Measurements from ENCODE around the gene NT5DC4.
A peak's percentile ranks its signal among the peaks of the same experiment; 100 is the strongest.

The NT5DC4 gene

GRCh38 chr2:112755444-112755843, 34.6 kb downstream of the NT5DC4 start:
- no peak for DNase-seq

GRCh38 chr2:112756207-112756606, 35.4 kb downstream of the NT5DC4 start:
- DNase-seq = no peak

- DNase-seq = no peak
Measured at GRCh38 chr2:112757265-112757664, 36.4 kb downstream of the NT5DC4 start.

- peak; percentile 30 for DNase-seq
Measured at GRCh38 chr2:112758711-112759110, 37.9 kb downstream of the NT5DC4 start.

GRCh38 chr2:112760149-112760548, 39.3 kb downstream of the NT5DC4 start:
- DNase-seq = no peak

- no peak for DNase-seq
Measured at GRCh38 chr2:112762276-112762675, 41.5 kb downstream of the NT5DC4 start.

- DNase-seq = peak; percentile 99
Measured at GRCh38 chr2:112764071-112765044, 43.5 kb downstream of the NT5DC4 start, which contains the start of gene CKAP2L. TSS of gene CKAP2L (minus strand) at chr2:112764609. CDS start at chr2:112764598, 11 bp downstream.

GRCh38 chr2:112765251-112765650, 44.4 kb downstream of the NT5DC4 start:
- DNase-seq = peak; percentile 19

GRCh38 chr2:112767693-112768330, 47.0 kb downstream of the NT5DC4 start:
- no peak for DNase-seq

GRCh38 chr2:112768432-112768831, 47.6 kb downstream of the NT5DC4 start:
- no peak for DNase-seq

GRCh38 chr2:112772322-112772721, 51.5 kb downstream of the NT5DC4 start:
- no peak for DNase-seq

- DNase-seq = no peak
Measured at GRCh38 chr2:112772911-112773475, 52.2 kb downstream of the NT5DC4 start.

- no peak for DNase-seq
Measured at GRCh38 chr2:112773556-112773955, 52.7 kb downstream of the NT5DC4 start.

- DNase-seq = no peak
Measured at GRCh38 chr2:112774536-112775285, 53.9 kb downstream of the NT5DC4 start.

- no peak for DNase-seq
Measured at GRCh38 chr2:112776113-112776512, 55.3 kb downstream of the NT5DC4 start.

- DNase-seq = no peak
Measured at GRCh38 chr2:112777036-112777435, 56.2 kb downstream of the NT5DC4 start.

GRCh38 chr2:112779598-112779997, 58.8 kb downstream of the NT5DC4 start:
- DNase-seq = no peak

GRCh38 chr2:112782234-112782799, 61.5 kb downstream of the NT5DC4 start:
- DNase-seq = no peak

GRCh38 chr2:112783187-112783714, 62.4 kb downstream of the NT5DC4 start:
- DNase-seq = no peak

- peak; percentile 45 for DNase-seq
Measured at GRCh38 chr2:112784199-112785189, 63.7 kb downstream of the NT5DC4 start, which contains the start of gene IL1A. TSS of gene IL1A (minus strand) at chr2:112784493. CDS start at chr2:112783770, 723 bp downstream.
